Upper lobe of left lung (tissue), 4 donors: ENCODE data around the gene PVALEF.
A peak's percentile ranks its signal among the peaks of the same experiment; 100 is the strongest.

Experiments used
- EP300 ChIP-seq, 4 donors: sonication (generic); formaldehyde crosslinking; IDR thresholded peaks; one replicate each; pipeline ENCODE4 v1.5.1; 2017; ENCODE audit warnings: antibody characterized with exemption in 4 of 4, control low read depth in 2 of 4
- POLR2A ChIP-seq, 4 donors: fragments of 450-650 bp; IDR thresholded peaks; one replicate each; pipeline ENCODE4 v1.5.1; 2016 to 2017; ENCODE audit warnings: antibody characterized with exemption in 4 of 4, mild to moderate bottlenecking in 2 of 4
- TF ChIP-seq, protein P1 (sequence below), 6 experiments: fragments of 450-650 bp in 4 of 6; fragments of 200-600 bp in 2 of 6; sonication (generic) in 2 of 6; IDR thresholded peaks; one replicate each; pipeline ENCODE4 v1.5.1; 2016 to 2019; ENCODE audit warnings: antibody characterized with exemption in 6 of 6

DNA sequence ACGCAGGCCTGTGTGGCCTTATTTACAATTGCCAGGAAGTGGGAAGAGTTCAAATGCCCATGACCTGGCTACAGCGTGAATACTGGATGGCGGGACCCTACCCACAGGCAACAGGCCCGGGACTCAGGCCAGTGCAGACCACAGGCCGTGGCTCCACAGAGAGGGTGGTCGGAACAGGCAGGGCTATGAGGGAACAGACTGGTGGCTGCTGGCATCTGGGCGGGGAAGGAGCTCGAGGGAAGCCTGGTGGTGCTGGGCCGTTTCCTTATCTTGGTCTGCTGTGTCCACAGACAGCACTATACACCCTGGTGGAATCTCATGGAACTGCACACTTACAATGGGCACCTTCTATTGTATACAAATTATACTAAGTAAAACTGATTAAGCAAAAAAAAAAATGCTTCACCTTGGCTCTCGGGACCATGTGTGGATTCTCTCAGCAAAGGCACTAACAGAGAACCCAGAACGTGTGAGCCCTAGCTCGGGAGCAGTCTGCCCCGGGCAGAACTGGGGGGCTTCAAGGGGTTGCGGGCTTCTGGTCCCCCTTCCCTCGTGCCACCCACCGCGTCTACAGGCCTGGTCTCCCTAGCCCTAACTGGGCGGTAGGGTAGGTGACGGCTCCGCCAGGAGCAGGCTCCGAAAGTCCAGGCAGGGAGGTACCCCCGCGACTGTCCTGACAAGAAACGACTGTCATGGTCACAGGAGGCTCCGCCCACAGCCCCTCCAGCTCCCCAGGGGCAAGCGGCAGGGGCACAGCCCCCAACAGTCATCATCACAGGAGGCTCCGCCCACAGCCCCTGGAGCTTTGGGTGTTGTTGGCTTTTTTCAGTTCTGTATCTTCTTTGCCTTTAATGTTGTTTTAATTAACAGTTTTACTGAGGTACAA, 35.6 kb downstream of the PVALEF start:
- no peak for TF ChIP-seq POLR2A (IDR thresholded peaks at IDR 0.05)
- TF ChIP-seq, protein P1, sequence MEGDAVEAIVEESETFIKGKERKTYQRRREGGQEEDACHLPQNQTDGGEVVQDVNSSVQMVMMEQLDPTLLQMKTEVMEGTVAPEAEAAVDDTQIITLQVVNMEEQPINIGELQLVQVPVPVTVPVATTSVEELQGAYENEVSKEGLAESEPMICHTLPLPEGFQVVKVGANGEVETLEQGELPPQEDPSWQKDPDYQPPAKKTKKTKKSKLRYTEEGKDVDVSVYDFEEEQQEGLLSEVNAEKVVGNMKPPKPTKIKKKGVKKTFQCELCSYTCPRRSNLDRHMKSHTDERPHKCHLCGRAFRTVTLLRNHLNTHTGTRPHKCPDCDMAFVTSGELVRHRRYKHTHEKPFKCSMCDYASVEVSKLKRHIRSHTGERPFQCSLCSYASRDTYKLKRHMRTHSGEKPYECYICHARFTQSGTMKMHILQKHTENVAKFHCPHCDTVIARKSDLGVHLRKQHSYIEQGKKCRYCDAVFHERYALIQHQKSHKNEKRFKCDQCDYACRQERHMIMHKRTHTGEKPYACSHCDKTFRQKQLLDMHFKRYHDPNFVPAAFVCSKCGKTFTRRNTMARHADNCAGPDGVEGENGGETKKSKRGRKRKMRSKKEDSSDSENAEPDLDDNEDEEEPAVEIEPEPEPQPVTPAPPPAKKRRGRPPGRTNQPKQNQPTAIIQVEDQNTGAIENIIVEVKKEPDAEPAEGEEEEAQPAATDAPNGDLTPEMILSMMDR (IDR thresholded peaks at IDR 0.05) = peak; percentile 64 to 80 (median 73)
- no peak for TF ChIP-seq EP300 (IDR thresholded peaks at IDR 0.05)
